Activated T-helper 1 cell treated with anti-CD3 and anti-CD28 coated beads, Interleukin-2, amount 50 U/mL, for 16 hours (primary cell): ENCODE measurements around the gene ANKRD11.

ENCODE experiments used
- DNase-seq, 2 donors: peaks; one replicate each; pipeline ENCODE4 v3.0.0-alpha.2; 2020; ENCODE audit warnings: low read depth in 1 of 2, low spot score in 1 of 2

Gene ANKRD11

DNA sequence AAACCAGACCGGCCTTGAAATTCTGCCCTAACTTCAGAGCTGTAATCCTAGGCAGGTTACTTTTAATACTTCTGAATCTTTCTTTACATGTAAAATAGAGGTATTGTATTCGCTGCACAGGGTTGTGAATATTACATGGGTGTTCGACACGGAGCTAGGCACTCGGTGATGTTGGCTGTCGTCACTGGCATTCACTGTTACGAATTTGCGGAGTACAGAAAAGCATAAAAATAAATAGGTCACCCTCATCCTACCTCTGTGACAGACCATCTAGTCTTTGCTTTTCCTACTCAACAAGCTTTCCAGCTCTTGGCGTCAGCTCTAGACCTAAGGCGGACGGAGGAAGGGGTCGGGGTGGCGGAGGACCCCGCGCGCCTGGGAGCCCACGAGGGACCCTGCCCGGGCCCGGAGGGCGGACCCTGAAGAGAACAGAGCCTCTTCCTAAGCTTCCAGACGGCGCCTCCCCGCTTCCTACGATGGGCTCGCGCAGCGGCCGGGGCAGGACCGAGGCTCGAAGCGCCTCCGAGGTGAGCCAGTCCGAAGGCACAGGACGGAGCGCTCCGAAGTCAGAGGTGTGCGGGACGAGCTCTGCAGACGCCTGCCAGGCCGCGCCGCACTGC, 17.0 kb upstream of the ANKRD11 start:
- no peak for DNase-seq

DNA sequence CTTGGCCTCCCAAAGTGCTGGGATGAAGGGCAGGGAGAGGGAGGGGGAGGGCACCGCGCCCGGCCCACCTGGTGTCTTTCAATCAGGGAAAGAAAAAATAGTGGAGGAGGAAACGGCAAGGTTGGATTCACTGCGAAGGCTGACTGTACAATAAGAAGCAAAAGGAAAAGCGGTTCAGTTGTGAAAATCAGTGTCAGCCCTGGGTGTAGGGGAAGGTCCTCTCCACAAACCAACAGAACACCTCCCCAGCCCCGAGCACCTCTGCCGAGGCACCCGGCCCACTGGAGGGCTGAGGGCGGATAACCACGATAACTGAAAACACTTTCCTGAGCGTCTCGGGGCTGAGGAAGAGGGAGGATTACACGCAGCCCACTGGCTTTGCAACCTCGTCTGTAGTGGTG, 16.4 kb upstream of the ANKRD11 start:
- DNase-seq, result no peak

DNA sequence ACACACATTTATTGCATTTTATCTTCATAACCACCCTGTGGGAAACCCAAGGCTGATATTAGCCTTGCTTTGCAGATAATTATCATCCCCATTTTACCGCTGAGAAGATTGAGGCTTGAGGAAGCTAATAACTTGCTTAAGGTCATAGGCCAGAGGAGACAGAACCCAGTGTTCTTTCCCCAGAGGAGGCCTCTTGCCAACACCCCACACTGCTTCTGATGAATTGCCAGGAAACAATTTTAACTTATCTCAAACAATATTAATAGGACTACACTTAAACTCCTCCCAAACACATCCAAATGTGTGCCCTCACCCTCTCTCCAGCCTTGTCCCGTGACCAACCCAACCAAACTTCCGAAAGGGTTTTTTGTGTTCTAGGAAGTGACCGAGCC, 15.7 kb upstream of the ANKRD11 start:
- DNase-seq, result no peak

DNA sequence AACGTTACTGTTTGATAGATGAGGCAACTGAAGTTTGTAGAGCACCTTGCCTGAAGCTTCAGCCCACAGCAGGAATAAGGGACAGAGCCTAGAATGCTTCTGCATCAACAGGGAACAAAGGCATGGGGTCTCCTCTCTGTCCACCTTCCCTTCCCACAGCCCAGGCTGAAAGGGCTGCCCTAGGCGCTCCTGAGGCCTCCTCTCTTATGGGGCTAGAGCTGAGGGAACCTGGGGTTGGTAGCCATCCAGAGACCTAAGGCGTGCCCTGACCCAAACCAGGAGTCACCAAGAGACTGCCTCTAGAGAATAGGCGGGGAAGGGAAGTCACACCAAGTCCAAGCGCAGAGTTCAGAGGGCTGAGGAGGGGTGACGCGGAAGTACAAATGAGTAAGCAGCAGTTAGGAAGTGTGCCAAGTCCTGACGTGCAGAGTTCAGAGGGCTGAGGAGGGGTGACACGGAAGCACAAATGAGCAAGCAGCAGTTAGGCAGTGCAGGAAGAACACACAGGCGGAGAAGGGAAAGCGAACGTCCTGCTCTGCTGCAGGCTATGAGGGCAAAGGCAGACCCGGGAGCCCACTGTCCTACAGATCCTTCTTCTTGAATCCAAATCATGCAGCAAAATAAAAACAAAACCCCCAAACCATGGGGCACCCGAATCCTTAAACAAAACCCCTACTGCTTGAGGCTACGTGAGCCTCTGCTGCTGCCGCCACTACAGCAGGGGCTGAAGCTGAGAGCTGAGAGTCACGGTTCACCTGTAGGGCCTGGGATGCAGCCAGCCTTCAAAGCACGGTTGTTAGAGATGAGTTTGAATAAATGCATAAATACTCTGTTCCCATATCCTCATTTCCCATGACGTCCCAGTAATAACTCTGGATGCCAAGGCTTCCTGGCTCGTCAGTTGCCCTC, 15.1 kb upstream of the ANKRD11 start:
- DNase-seq, result peak; percentile 80 to 81

DNA sequence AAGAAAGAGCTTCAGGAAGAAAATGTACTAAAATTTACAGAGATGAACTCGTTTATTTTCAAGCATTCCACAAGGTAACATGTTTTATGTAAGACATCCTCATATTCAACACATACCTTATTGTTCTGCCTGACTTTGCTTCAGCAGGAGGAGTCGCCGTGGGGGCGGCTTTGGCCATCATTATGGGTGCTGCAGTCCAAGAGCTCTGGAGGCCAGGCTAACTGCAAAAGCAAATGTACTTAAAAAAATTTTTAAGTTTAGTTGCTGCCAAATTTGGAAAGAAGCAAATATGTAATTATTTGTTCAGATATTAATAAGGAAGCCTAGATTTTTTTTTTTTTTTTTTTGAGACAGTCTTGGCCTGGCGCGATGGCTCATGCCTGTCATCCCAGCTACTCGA, 13.7 kb upstream of the ANKRD11 start:
- DNase-seq, result no peak

DNA sequence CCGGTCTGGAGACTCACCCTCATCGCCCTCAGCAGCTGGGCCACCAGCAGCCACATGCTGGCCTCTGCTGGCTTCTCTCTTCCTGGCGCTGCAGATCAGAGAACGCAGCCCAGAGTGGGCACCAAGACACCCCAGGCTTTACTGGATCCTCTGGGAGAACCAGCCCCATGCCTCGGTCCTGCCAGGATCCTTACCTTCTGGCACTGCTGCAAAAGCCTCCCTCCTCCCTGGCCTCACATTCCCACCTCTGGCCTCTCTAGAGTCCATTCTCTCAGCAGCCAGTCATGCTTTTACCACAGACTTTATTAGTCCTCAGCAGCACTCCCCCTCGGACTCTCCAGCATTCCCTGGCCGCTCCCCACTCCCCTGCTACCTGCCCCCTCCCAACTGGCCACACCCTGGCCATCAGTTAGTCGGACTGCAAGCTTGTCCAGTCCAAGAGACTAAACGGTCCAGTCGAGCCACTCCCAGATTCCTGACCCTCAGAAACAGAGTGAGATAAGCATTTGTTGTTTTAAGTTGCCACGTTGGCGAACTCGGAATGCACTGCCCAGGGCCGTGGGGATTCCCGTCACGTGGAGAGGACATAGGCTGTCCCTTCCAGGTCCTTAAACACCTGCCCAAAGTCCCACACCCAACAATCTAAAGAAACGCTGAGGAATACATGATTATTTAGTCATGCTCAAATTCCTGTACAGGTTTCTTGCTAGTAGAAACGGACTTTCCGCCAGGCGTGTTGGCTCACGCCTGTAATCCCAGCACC, 11.9 kb upstream of the ANKRD11 start:
- DNase-seq, result no peak

DNA sequence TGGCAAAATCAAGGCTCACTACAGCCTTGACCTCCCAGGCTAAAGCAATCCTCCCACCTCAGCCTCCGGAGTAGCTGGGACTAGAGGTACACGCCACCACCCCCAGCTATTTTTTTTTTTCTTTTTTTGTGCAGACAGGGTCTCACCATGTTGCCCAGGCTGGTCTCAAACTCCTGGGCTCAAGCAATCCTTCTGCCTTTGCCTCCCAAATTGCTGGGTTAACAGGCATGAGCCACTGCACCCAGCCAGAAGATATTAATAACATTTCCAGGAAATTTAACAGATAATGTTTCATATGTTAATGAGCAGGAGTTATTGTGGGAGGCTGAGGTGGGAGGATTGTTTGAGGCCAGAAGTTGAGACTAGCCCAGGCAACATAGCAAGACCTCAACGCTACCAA, 9.4 kb upstream of the ANKRD11 start:
- DNase-seq, result no peak

DNA sequence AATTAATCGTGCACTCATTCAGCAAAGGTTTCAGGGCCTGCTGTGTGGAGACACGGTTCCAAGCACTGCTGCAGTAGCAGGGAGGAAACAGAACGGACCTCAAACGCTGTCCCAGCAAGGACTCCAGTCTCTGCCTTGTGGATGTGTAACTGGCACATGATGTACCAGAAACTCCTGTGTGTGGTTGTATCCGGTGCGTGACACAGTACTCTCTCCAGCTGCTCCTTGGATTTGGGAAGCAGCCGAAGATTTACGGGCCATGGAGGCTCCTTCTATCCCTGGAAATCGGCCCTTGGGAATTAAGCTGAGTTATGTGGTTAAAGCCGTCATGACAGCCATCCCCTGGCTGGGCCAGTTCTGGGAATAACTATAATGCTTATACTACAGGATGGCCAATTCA, 8.5 kb upstream of the ANKRD11 start:
- DNase-seq, result no peak

DNA sequence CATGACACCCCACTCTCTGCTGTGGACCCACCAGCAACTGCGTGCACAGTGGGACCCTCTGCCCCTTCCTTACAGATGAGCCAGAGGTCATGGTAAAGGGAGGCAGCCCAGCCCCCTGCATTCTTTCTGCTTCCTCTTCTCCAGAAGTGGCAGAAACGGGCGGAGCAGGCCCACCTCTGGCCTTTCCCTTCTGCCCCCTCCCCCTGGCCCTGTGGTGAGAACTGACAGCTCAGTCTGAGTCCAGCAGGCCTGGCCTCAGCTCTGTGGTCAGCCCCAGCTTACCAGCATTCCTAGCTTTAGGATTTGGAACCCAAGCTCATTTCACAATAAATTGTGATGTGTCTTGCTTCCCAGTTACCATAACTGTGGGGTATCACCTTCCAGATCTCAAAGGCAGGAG, 4.8 kb upstream of the ANKRD11 start:
- DNase-seq, result no peak

DNA sequence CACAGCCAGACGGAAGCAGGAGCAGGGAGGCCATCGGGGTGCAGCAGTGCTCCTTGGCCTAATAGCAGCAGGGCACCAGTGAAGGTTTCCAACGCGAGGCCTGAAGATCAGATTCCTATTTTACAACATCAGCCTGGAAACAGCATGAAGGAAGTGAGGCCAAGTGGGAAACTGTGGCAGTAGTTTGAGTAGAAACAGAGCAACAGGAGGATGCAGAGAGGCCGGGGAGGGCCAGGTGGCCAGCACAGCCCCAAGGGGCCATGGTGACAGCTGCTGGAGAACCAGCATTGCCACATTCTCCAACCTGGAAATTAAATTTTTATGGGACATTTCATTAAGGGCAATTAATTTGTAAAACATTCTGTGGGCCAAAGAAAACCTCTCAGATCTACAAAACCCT, 3.4 kb upstream of the ANKRD11 start:
- DNase-seq, result no peak

DNA sequence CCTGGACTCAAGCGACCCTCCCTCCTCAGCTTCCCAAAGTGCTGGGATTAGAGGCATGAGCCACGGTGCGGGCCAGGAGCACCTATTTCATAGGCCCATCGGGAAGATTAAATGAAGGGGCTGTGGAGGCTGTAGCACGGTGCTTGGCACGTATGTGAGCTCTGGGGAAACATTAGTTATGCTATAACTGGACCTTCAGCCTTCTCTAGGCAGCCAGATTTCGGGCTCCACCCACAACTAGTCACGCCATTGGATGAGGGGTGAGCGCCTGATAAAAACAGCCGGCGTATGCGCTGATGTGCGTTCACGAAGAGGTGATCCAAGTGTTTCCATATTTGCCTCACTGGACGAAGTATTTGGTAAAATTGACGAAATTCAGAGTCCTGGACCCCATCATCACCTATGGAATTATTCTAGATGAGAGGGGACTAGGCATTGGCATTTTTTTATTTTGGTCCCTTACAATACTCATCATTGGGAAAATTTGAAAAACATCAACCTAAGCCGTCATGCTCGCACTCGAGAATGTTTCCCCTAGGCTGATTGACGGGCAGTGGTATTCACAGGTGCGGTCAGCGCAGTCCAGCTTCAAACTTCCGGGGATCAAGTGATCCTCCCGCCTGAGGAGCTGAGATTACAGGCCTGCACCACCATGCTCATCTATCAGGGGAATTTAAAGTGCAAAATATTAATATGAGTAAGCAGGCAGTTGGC, 1.8 kb upstream of the ANKRD11 start:
- DNase-seq, result no peak

DNA sequence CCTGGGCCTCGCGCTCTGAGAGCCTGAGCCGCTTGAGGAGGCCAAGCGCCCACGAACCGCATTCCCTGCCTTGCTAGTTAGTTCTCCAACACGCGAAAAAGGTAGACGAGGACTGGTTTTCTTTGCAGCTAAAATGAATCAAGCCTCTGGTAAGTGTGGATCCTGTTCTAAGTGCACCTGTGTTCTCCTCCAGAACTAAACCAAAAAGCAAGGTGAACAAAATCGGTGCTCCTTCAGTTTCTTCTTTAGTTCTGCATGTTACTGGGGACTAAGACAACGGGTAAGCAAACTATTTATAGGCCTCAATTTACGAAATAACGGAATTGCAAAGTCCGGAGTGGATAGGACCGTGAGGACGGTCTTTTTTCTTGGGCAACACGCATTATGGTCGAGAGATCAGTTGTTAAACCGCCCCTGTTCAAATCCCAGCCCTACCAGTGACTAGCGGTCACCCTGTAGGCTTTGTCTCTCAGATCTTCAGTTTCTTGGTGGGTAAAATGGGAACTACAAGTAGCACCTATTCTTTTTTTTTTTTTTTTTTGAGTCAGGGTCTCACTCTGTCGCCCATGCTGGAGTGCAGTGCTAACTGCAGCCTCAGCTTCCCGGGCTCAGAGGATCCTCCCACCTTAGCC, 993 bp upstream of the ANKRD11 start:
- DNase-seq, result no peak

DNA sequence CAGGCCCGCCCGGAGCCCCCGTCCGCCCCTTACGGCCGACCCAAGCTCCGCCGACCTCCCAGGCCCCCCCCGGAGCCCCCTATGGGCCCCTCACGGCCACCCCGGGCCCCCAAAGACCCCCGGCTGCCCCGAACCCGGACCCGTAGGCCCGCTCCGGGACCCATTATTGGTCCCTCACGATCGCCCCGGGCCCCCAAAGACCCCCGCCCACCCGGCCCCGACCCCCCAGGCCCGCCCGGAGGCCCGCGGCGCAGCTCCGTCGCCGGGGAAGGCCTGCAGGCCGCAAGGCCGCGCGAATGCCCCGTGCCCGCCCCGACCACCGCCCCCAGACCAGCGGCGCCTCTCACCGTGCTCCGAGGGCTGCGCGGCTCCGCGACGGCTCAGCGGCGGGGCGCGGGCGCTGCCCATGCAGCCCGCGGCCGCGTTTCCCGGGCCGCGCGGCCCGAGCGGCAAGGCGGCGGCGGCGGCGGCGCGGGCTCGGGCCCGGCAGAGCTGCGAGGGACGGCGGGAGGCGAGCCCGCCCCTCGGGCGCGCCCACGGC, 393 bp downstream of the ANKRD11 start:
- DNase-seq, result no peak

DNA sequence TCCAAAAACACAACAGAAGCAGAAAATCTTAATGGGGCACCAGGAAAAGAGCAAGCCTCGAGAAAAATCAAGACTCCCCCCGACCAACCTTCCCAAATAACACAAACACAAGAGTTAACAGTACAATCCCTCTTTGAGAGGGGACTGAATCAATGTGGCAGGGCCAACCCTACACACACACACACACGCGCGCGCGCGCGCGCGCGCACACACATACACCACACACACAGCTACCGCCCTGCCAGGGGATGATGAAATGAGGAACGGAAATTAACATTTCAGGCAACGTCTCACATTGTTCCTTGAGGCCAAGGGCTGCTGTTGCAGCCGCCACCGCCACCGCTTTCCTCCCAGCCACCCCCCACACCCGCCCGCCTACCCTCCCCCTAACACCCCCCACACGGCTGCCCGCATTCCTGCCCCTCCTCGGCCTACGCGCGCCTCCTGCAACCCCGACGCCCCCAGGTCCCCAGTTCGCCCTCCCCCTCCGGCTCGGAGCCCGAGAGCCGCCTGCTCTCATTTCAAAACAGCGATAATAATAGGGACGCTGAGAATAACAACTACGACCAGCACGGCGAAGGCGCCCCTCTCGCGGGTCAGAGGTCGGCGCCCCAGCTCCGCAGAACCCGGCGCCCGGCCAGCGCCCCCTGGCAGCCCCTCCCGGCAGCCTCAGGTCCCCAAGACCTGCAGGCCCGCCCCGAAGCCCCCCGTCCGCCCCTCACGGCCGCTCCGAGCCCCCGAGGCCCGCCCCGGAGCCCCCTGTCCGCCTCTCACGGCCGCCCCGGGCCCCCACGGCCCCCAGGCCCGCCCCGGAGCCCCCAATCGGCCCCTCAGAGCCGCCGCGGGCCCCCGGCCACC, 1.1 kb downstream of the ANKRD11 start:
- peak; percentile 62 to 77 for DNase-seq

DNA sequence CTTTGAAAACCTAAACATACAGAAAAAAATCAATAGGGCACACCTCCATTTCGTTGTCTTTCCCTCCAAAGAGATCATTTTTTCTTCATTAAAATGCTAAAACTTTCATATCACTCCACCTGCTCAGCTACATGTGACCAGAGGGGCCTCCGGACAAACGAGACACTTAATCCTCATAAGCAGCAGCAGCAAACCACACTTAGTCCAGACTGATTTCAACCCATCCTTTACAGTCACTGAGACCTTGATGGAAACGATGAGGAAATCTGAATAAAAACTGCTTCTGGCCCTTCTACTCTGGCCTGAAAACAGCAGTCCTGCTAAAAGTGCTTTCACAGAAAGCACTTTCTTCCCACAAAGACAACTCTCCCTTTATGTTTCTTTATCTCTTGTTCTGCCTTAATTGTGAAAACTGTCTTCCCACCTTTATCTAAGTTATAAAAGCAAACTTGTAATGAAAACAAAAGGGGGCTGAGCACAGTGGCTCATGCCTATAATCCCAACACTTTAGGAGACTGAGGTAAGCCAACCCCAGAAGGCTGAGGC, 4.6 kb downstream of the ANKRD11 start:
- DNase-seq, result no peak

DNA sequence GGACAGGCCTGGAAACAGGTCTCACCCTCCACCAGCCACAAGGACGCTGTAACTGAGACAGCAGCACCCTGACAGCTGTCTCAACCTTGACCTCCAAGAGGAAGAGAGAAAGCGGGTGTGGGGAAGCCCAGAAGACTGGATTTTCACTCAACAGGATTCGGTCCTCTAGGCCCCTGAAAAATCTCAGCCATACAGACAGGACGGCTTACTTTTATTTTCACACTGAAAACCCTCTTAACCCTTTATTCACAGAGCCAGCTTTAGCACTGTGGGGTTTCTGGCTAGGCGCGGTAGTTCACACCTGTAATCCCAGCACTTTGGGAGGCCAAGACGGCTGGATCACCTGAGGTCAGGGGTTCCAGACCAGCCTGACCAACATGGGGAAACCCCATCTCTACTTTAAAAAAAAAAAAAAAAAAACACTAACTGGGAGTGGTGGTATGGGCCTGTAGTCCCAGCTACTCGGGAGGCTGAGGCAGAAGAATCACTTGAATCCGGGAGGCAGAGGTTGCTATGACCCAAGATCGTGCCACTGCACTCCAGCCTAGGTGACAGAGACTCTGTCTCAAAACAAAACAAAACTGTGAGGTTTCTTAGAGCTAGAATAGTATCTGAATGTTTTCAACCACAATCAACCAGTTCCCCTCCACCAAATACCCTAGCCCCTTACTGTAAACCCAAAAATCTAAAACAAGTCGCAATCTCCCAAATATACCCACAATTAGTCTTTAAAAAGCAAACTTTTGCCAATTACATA, 5.3 kb downstream of the ANKRD11 start:
- DNase-seq, result no peak

DNA sequence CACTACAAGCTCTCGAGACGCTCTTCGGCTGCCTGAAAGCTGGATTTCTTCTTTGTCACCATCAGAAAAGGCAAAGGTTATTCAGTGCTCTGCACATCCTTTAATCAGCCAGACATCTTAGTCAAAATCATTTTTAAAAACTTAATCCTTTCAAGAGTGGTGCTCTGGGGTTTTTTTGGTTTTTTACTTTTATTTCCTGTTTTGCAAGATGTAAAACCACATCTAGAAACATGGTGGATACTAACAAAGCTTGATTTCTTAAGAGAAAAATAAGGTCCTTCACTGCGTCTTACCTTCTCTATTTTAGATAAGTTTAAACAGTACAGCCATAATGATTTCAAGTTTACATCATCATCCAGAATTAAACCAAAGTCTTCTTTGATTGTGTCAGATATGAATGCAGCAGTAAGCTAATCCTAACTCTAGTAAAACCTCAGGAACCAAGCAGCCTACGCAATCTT, 6.3 kb downstream of the ANKRD11 start:
- DNase-seq, result no peak

DNA sequence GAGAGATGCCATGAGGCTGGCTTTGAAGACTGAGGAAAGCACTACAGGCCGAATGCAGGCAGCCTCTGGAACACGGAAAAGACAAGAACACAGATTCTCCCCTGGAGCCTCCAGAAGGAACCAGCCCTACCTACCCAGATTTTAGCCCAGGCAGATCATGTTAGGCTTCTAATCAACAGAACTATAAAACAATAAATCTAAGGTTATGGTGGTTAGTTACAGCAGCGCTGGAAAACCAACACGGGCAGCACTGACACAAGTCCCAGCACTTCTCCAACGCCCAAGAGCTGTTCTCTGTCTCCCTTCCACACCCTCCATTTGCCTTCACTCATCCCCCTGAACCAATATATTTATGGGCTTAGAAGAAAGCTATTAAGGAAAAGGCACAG, 7.5 kb downstream of the ANKRD11 start:
- no peak for DNase-seq
